ENCODE results near the gene BST1.

BST1 gene

GRCh38 chr4:15735536-15735935, 32.7 kb downstream of the BST1 start:
- DNase-seq (ENCODE audit: insufficient read length, low spot score) (no peak), FAIRE-seq (no peak)
- no peak for TF ChIP-seq CTCF (IDR thresholded peaks at IDR 0.05; ENCODE audit: insufficient read depth, missing control alignments)

- DNase-seq (ENCODE audit: insufficient read length, low spot score) (no peak), FAIRE-seq (no peak)
- TF ChIP-seq CTCF (IDR thresholded peaks at IDR 0.05; ENCODE audit: insufficient read depth, missing control alignments): no peak
Measured at GRCh38 chr4:15736514-15737050, 33.7 kb downstream of the BST1 start.

GRCh38 chr4:15737255-15737654, 34.4 kb downstream of the BST1 start:
- no peak for TF ChIP-seq CTCF (IDR thresholded peaks at IDR 0.05; ENCODE audit: insufficient read depth, missing control alignments)
- FAIRE-seq (no peak), DNase-seq (ENCODE audit: insufficient read length, low spot score) (no peak)

GRCh38 chr4:15738877-15739276, 36.0 kb downstream of the BST1 start:
- DNase-seq (ENCODE audit: insufficient read length, low spot score) (no peak), FAIRE-seq (no peak)
- TF ChIP-seq CTCF (IDR thresholded peaks at IDR 0.05; ENCODE audit: insufficient read depth, missing control alignments): no peak

- TF ChIP-seq CTCF (IDR thresholded peaks at IDR 0.05; ENCODE audit: insufficient read depth, missing control alignments): no peak
- FAIRE-seq: no peak
- no peak for DNase-seq (ENCODE audit: insufficient read length, low spot score)
Measured at GRCh38 chr4:15740764-15741404, 38.0 kb downstream of the BST1 start.

- TF ChIP-seq CTCF (IDR thresholded peaks at IDR 0.05; ENCODE audit: insufficient read depth, missing control alignments): no peak
- FAIRE-seq: no peak
- DNase-seq (ENCODE audit: insufficient read length, low spot score): no peak
Measured at GRCh38 chr4:15742083-15742582, 39.3 kb downstream of the BST1 start.

- DNase-seq (ENCODE audit: insufficient read length, low spot score) (no peak), FAIRE-seq (no peak)
- TF ChIP-seq CTCF (IDR thresholded peaks at IDR 0.05; ENCODE audit: insufficient read depth, missing control alignments): no peak
Measured at GRCh38 chr4:15742637-15743036, 39.8 kb downstream of the BST1 start.
